HG03280 (cell line): ENCODE results near the gene PDCD7.
"Not testable (repeated sequence)": the region's sequence is repeated elsewhere in the genome, so short reads cannot be mapped to it uniquely, and the experiment has no call there.

ENCODE experiments used
- ATAC-seq: cut with Tn5 transposase; IDR thresholded peaks from one replicate; pipeline ENCODE4 v1.9.1; 2021; ENCODE audit warnings: mild to moderate bottlenecking, moderate library complexity; ENCODE audit not compliant: unreplicated experiment

PDCD7 gene

DNA sequence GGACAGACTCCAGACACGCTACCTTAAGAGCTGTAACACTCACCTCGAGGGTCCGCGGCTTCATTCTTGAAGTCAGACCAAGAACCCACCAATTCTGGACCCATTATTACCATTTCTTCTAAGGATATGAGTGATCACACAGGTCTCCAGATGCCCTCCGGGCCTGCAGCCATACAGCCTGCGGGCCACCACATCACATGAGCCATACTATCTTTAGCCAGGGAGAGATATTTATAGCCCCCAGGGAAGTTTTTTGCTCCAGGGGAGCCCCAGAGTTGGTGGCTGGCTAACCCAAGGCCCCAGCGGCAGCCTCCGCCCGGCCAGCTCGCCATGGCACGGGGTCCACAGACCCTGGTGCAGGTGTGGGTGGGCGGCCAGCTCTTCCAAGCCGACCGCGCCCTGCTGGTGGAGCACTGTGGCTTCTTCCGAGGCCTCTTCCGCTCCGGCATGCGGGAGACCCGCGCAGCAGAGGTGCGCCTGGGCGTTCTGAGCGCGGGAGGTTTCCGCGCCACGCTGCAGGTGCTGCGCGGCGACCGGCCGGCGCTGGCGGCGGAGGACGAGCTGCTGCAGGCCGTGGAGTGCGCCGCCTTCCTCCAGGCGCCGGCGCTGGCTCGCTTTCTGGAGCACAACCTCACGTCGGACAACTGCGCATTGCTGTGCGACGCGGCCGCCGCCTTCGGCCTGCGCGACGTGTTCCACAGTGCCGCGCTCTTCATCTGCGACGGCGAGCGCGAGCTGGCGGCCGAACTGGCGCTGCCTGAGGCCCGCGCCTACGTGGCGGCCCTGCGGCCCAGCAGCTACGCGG lies 56.9 kb downstream of the PDCD7 start, which contains the start of gene KBTBD13:
Gene KBTBD13, plus strand, starts transcription at position 261 of the 805 bp plus-strand sequence. Its CDS starts 70 bp downstream, at position 331.
- no peak for ATAC-seq

- ATAC-seq: not testable (repeated sequence)
These were observed 57.8 kb downstream of the PDCD7 start for GRCh38 chr15:65075607-65076395.

GRCh38 chr15:65074946-65075345 lies 58.7 kb downstream of the PDCD7 start:
- ATAC-seq: not testable (repeated sequence)

DNA sequence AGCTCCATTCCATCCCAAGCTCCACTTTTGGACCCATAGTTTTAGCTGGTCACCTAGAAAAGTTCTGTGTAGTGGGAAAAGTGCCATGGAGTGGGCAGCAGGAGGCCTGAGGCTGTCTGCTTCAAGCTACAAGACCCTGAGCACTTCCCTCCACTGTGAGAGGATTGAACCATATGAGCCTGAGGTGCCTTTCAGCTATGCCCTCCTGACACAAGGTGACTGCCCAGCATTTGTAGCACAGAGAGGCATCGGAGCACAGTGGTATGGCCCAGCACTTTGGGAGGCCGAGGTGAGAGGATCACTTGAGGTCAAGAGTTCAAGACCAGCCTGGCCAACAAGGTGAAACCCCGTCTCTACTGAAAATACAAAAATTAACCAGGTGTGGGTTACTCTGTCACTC lies 61.0 kb downstream of the PDCD7 start:
- ATAC-seq: no peak

- no peak for ATAC-seq
These were observed 61.6 kb downstream of the PDCD7 start for GRCh38 chr15:65072027-65072426.

GRCh38 chr15:65071381-65071811 lies 62.2 kb downstream of the PDCD7 start:
- no peak for ATAC-seq

DNA sequence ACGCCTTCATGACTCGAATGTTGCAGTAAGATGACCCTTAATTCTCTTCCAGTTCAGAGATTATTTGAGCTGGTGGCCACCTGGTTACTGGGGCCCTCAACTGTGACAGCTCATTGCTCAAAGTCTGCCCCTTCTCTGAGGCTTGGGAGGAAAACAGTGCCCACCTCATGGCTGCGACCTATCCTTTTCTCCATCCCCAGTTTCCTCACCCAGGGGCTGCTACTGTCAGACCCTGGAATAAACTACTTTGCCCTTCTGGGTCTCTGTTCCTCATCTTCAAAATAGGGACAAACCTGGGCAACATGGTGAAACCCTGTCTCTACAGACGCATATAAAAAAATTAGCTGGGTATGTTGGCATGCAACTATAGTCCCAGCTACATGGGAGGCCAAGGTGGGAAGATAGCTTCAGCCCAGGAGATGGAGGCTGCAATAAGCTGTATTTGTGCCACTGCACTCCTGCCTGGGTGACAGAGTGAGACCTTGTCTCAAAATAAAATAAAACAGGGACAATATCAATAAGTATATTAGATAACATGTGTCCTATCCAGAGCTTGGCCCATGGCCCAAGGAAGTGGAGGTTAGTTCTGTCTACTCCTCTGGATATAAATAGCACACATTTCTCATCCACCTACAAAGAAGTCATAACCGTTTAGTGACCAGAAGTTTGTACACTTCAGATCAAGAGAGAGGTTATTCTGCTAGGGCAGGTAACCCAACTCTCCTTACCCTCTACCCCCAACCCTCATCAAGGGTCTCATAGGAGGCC lies 63.6 kb downstream of the PDCD7 start:
- ATAC-seq: no peak

- ATAC-seq: no peak
These were observed 64.4 kb downstream of the PDCD7 start for GRCh38 chr15:65069179-65069578.

- ATAC-seq: no peak
These were observed 65.2 kb downstream of the PDCD7 start for GRCh38 chr15:65068403-65068788.

- no peak for ATAC-seq
These were observed 65.8 kb downstream of the PDCD7 start, which contains the start of gene RASL12 for GRCh38 chr15:65067645-65068402. RASL12 (minus strand) TSS chr15:65067991; CDS start chr15:65067835, 156 bp downstream.
